Calu3 (cell line): Measurements from ENCODE around the gene KIF18B. TPM values are rescaled to one million over a fixed set of nuclear protein-coding genes. Genes with fewer than 3 reads are reported as not detected.

Experiments used
- BruUV-seq: library from RNA; stranded (reverse); fragments of 400-500 nt; replicated peaks from 2 replicates; lab custom pipeline; 2021; lab: Mats Ljungman, UMichigan
- CTCF ChIA-PET: fragments of 300-600 bp; sonication (Branson Sonifier 250); formaldehyde crosslinking; loops from one replicate; lab custom pipeline; 2022; ENCODE audit warnings: antibody characterized with exemption; lab: Charles Lee
- DNase-seq: peaks from one replicate; pipeline ENCODE4 v3.0.0; 2022
- H3K27ac Mint-ChIP-seq: one replicate; pipeline ENCODE4 v1.8.0; 2022; ENCODE audit warnings: mixed read lengths; ENCODE audit not compliant: unreplicated experiment
- H3K27me3 Mint-ChIP-seq: one replicate; pipeline ENCODE4 v1.8.0; 2022; ENCODE audit warnings: mixed read lengths; ENCODE audit not compliant: unreplicated experiment
- H3K36me3 Mint-ChIP-seq: one replicate; pipeline ENCODE4 v1.8.0; 2022; ENCODE audit warnings: mild to moderate bottlenecking, moderate library complexity, mixed read lengths; ENCODE audit not compliant: insufficient read depth, unreplicated experiment
- H3K4me1 Mint-ChIP-seq: one replicate; pipeline ENCODE4 v1.8.0; 2022; ENCODE audit warnings: mild to moderate bottlenecking, low read depth, mixed read lengths; ENCODE audit not compliant: unreplicated experiment
- H3K4me3 Mint-ChIP-seq: one replicate; pipeline ENCODE4 v1.8.0; 2022; ENCODE audit warnings: mild to moderate bottlenecking, low read depth, moderate library complexity, mixed read lengths; ENCODE audit not compliant: unreplicated experiment
- H3K9me3 Mint-ChIP-seq: one replicate; pipeline ENCODE4 v1.8.0; 2022; ENCODE audit warnings: low read depth, mixed read lengths; ENCODE audit not compliant: unreplicated experiment
- intact Hi-C: fragments of 100-400 bp; cut with micrococcal nuclease; formaldehyde crosslinking; loops from one replicate; pipeline ENCODE4 v1.10.0; 2022; ENCODE audit not compliant: unreplicated experiment
- total RNA-seq: library from RNA; stranded (reverse); gene quantifications from 2 replicates; pipeline ENCODE4 v1.2.3, GENCODE V29; 2022
- TF ChIP-seq, protein P1 (sequence below): fragments of 200-600 bp; IDR thresholded peaks from one replicate; pipeline ENCODE4 v1.8.0; 2022; ENCODE audit warnings: antibody characterized with exemption; ENCODE audit not compliant: unreplicated experiment

KIF18B gene
- total RNA-seq, 1 experiment from 2014 or later: 84.6 TPM

DNA sequence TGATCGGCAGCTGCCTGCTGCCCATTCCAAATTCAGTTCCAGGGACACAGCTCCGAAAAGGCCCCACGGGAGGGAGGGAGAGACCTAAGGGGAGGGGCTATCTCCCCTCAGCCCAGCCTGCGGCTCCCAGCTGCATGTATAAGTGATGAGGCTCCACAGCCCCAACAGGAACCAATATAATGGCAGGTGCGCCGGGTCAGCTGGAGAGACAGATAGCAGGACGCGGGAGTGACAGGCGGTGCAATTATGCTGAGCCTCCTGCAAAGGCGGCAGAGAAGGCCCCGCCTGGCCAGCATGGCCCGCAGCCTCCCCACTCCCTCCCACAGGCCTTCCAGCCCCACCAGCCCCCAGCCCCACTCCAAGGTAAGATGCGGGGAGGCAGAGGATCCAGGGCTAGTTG lies 28.6 kb upstream of the KIF18B start:
- BruUV-seq: no TSS peak
- CTCF ChIA-PET: interaction anchor here (0.6 kb wide), 1 partner anchor 15 kb away, joined by 3 read pairs; no protein-coding TSS in a partner anchor

DNA sequence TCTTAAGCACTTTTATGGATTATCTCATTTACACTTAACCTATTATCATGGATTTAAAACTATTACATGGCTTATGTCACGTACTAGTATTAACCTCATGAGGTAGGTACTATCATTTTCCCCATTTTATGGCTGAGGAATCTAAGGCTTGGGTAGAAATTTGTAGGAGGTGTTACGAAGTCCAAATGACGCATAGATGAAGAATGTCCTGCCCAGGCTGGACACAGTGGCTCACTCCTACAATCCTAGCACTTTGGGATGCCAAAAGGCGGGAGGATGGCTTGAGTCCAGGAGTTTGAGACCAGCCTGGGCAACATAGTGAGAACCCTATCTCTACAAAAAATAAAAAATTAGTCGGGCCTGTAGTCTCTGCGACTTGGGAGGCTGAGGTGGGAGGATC lies 25.4 kb upstream of the KIF18B start:
- TF ChIP-seq, protein P1, sequence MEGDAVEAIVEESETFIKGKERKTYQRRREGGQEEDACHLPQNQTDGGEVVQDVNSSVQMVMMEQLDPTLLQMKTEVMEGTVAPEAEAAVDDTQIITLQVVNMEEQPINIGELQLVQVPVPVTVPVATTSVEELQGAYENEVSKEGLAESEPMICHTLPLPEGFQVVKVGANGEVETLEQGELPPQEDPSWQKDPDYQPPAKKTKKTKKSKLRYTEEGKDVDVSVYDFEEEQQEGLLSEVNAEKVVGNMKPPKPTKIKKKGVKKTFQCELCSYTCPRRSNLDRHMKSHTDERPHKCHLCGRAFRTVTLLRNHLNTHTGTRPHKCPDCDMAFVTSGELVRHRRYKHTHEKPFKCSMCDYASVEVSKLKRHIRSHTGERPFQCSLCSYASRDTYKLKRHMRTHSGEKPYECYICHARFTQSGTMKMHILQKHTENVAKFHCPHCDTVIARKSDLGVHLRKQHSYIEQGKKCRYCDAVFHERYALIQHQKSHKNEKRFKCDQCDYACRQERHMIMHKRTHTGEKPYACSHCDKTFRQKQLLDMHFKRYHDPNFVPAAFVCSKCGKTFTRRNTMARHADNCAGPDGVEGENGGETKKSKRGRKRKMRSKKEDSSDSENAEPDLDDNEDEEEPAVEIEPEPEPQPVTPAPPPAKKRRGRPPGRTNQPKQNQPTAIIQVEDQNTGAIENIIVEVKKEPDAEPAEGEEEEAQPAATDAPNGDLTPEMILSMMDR: no peak
- Mint-ChIP-seq H3K9me3 (no peaks in the 10 kb centered on the region), H3K4me1 (no peaks in the 10 kb centered on the region), H3K4me3 (no peak overlapping the region), H3K27ac (no peak overlapping the region), H3K36me3 (no peaks in the 10 kb centered on the region), H3K27me3 (peaks cover 77% of the 10 kb centered on the region)
- no peak for DNase-seq
- CTCF ChIA-PET: interaction anchor here (0.7 kb wide), 1 partner anchor 339 kb away, joined by 3 read pairs; no protein-coding TSS in a partner anchor
- intact Hi-C loops: no loop called here
- BruUV-seq: no TSS peak

More for the DNA sequence above, 28.6 kb upstream of the KIF18B start:
- TF ChIP-seq, protein P1: no peak
- no peak overlapping the region for H3K4me3 Mint-ChIP-seq
- DNase-seq: no peak
- H3K4me1 Mint-ChIP-seq: peaks cover 16% of the 10 kb centered on the region
- H3K36me3 Mint-ChIP-seq: no peaks in the 10 kb centered on the region
- intact Hi-C loops: no loop called here
- peaks cover 85% of the 10 kb centered on the region for H3K27me3 Mint-ChIP-seq
- H3K27ac Mint-ChIP-seq: no peak overlapping the region
- no peaks in the 10 kb centered on the region for H3K9me3 Mint-ChIP-seq

DNA sequence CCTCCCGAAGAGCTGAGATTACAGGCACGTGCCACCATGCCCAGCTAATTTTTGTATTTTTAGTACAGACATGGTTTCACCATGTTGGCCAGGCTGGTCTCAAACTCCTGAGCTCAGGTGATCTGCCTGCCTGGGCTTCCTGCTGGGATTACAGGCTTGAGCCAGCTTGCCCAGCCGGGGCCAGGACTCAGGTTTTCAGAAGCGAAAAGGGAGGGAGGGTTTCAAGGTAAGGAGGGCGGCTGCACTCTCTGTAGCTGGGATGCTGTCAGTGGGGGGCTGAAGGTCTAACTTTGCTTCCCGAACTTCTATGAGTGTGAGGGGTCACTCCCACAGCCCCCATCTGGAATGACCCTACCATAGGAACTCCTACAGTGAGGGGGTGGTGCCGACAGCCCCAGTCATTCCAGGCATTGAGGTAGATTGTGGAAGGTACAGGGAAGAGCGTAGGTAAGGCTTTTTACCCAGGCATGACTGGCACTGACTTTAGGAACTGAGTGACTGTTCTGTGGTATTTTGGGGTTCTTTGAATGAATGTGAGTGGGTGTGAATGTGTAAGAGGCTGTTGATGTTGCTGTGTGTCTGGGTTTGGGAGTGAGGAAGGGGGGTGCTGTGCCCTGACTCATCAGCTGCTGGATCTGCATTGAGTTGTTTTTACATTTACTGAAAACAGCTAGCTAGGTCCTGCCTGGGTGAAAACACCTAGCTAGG lies 24.4 kb upstream of the KIF18B start:
- CTCF ChIA-PET: interaction anchor here (0.6 to 1.1 kb wide), 4 partner anchors 15 to 1546 kb away, joined by 3 to 4 read pairs (median 4); no protein-coding TSS in a partner anchor
- DNase-seq: no peak
- Mint-ChIP-seq H3K36me3 (no peaks in the 10 kb centered on the region), H3K4me1 (no peaks in the 10 kb centered on the region), H3K4me3 (no peak overlapping the region), H3K27ac (no peak overlapping the region), H3K9me3 (no peaks in the 10 kb centered on the region), H3K27me3 (peaks cover 74% of the 10 kb centered on the region)
- intact Hi-C loops: no loop called here
- TF ChIP-seq, protein P1: no peak
- BruUV-seq: no TSS peak

DNA sequence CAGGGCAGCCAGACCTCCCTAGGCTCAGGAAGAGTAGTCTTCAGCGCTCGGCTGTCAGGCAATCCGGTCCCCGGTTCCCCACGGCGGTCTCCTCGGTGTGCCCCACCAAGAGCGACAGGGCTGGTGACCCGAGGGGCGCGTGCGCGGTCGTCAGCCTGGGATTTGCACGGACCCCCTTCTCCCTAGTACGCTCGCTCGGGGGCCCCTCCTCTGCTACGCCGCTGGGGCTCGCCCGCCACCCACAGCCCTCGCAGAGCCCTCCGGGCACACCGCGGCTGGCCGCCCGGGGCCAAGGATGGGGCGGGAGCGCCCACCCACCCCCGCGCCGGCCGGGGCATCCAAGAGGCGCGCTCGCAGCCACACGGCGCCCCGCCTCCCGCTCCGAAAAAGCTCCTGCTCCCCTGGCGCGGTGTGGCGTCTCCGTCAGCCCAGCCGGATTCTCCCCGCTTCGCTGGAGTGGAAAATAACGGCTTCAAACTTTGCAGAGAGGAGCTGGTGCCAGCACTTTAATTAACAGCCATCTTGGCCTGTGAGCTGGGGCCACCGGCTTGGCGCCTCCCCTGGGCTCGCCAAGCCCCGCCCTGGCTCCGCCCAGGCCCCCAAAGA lies 22.7 kb upstream of the KIF18B start:
- Mint-ChIP-seq H3K4me1 (no peaks in the 10 kb centered on the region), H3K27me3 (peaks cover 74% of the 10 kb centered on the region), H3K9me3 (no peaks in the 10 kb centered on the region), H3K4me3 (no peak overlapping the region), H3K27ac (no peak overlapping the region), H3K36me3 (no peaks in the 10 kb centered on the region)
- DNase-seq: no peak
- TF ChIP-seq, protein P1: no peak
- intact Hi-C loops: no loop called here
- CTCF ChIA-PET: interaction anchor here (2.2 kb wide), 1 partner anchor 11 kb away, joined by 11 read pairs; no protein-coding TSS in a partner anchor
- BruUV-seq: no TSS peak
